ENCODE results near the gene VASN.

The VASN gene

DNA sequence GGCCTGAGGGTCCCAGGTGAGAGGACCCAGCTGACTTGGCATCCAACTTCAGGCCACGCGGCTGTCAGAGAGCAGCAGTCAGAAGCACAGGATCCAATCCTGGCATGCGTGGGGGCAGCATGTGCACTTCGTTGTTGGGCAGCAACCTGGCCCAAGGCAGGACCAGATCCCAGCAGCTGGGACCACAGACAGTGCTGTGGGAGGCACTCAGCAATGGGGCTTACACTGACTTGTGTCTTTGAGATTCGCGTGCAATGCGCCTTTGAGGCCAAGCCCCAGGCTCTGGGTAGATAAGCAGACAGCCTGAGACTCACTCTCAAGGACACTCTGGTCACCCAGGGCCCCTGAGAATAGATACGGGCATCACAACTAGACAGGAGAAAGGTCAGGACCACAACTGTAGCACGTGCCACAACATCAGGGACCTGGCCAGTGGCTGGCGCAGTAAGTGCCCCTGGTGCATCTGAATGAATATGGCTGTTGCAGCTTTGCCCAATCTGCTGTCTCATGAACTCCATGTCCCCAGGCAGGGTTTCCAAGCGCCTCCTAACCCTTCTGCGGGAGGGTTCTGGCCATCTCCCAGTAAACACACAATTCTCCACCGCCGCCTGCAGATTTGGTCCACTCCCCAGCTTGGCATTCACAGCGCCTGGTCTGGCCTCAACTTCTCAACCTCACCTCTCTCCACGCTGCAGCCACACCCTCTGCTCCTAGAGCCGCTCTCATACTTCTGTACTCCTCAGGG, 23.7 kb upstream of the VASN start:
- in situ Hi-C loops (cut with MboI; ENCODE audit: low pct_unique_long_range_greater_than_20kb, low sequenced_read_pairs, unreplicated experiment), result no loop called here
- DNase-seq (ENCODE audit: low spot score), result no peak
- TF ChIP-seq, protein P1, sequence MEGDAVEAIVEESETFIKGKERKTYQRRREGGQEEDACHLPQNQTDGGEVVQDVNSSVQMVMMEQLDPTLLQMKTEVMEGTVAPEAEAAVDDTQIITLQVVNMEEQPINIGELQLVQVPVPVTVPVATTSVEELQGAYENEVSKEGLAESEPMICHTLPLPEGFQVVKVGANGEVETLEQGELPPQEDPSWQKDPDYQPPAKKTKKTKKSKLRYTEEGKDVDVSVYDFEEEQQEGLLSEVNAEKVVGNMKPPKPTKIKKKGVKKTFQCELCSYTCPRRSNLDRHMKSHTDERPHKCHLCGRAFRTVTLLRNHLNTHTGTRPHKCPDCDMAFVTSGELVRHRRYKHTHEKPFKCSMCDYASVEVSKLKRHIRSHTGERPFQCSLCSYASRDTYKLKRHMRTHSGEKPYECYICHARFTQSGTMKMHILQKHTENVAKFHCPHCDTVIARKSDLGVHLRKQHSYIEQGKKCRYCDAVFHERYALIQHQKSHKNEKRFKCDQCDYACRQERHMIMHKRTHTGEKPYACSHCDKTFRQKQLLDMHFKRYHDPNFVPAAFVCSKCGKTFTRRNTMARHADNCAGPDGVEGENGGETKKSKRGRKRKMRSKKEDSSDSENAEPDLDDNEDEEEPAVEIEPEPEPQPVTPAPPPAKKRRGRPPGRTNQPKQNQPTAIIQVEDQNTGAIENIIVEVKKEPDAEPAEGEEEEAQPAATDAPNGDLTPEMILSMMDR (IDR thresholded peaks at IDR 0.05; ENCODE audit: extremely low read depth, insufficient read depth, missing control alignments), result no peak

DNA sequence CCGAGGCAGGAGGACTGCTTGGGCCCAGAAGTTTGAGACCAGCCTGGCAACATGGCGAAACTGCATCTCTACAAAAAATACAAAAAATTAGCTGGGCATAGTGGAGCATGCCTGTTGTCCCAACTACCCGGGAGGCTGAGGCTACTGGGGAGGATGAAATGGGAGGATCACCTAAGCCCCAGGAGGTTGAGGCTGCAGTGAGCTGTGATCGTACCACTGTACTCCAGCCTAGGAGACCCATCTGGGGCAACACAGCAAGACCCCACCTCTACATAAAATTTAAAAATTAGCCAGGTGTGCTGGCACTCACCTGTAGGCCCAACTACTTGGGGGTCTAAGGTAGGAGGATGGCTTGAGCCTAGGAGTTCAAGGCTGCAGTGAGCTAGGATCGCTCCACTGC, 22.3 kb upstream of the VASN start:
- in situ Hi-C loops (cut with MboI; ENCODE audit: low pct_unique_long_range_greater_than_20kb, low sequenced_read_pairs, unreplicated experiment), result no loop called here
- DNase-seq (ENCODE audit: low spot score), result no peak
- TF ChIP-seq, protein P1 (IDR thresholded peaks at IDR 0.05; ENCODE audit: extremely low read depth, insufficient read depth, missing control alignments), result no peak

DNA sequence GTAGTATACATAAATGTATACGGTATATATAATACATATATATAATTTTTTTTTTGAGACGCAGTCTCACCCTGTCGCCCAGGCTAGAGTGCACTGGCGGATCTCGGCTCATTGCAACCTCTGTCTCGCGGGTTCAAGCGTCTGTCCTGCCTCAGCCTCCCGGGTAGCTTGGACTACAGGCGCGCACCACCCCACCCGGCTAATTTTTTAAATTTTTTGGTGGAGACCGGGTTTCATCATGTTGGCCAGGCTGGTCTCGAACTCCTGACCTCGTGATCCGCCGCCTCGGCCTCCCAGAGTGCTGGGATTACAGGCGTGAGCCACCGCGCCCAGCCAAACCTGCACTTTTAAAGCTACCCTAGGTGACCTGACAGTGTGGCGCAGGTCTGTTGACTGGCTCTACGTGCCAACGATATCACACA, 21.3 kb upstream of the VASN start:
- no peak for DNase-seq (ENCODE audit: low spot score)
- TF ChIP-seq, protein P1 (IDR thresholded peaks at IDR 0.05; ENCODE audit: extremely low read depth, insufficient read depth, missing control alignments), result no peak
- in situ Hi-C loops (cut with MboI; ENCODE audit: low pct_unique_long_range_greater_than_20kb, low sequenced_read_pairs, unreplicated experiment), result no loop called here

DNA sequence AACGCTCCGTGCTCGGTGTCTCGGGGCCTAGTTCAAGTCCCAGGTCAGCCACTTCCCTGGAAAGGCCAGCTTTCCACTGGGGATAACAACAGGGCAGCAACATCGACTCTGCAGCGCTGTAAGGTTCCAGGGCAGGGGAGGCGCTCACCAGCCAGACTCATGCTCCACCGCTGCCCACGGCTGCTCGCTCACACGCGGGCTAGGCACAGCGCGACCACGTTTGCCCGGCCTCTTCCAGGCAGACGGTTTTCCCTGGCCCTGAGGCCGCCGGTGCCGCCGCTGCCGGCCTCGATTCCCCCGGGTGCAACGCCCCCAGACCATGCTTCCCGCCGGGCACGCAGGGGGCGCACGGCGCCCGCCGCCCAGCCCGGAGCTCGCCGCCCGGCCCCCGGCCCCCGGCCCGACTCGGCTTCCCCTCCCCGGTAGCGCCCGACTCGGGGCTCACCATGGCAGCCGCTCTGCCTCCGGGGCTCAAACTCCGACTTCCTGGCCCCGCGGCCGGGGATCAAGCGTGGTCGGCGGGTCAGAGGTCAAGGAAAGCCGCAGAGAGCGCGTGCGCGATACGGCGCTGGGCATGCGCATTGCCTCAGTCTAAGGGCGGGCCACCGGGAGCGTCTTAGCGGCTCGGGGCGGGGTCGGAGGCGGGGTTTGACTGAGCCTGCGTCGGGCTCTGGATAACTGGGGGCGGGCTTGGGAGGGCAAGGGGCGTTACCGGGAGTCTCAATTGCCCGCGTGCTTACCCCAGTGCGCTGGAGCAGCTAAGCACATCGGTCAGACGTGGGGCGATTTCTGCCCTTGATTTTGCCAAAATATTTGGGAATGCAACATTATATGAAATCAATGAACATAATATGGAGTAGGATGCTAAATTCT, 20.6 kb upstream of the VASN start, which contains the start of gene PAM16:
Gene PAM16 (minus strand): TSS at position 535 of the 873 bp plus-strand sequence. CDS start 87 bp downstream, at position 448.
- DNase-seq (ENCODE audit: low spot score), result peak; percentile 99
- TF ChIP-seq, protein P1 (IDR thresholded peaks at IDR 0.05; ENCODE audit: extremely low read depth, insufficient read depth, missing control alignments), result no peak
- in situ Hi-C loops (cut with MboI; ENCODE audit: low pct_unique_long_range_greater_than_20kb, low sequenced_read_pairs, unreplicated experiment), result no loop called here

DNA sequence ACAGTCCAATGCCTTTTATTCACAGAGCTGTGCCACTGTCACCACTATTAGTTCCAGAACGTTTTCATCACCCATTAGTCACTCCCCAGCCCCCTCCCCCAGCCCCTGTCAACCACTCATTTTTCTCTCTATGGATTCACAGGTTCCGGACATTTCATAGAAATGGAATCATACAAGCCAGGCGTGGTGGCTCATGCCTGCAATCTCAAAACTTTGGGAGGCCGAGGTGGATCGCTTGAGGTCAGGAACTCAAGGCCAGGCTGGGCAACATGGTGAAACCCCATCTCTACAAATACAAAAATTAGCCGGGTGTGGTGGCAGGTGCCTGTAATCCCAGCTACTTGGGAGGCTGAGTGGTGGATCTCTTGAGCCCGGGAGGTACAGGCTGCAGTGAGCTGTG, 19.8 kb upstream of the VASN start:
- TF ChIP-seq, protein P1 (IDR thresholded peaks at IDR 0.05; ENCODE audit: extremely low read depth, insufficient read depth, missing control alignments), result no peak
- in situ Hi-C loops (cut with MboI; ENCODE audit: low pct_unique_long_range_greater_than_20kb, low sequenced_read_pairs, unreplicated experiment), result no loop called here
- DNase-seq (ENCODE audit: low spot score), result no peak

DNA sequence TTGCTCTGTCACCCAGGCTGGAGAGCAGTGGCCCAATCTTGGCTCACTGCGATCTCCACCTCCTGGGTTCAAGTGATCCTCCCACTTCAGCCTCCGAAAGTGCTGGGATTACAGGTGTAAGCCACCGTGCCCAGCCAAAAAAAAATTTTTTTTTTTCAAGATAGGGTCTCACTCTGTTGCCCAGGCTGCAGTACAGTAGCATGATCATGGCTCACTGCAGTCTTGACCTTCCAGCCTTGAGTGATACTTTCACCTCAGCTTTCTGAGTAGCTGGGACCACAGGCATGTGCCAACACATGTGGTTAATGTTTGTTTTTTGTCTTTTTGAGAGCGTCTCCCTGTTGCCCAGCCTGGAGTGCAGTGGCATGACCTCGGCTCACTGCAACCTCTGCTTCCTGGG, 18.8 kb upstream of the VASN start:
- in situ Hi-C loops (cut with MboI; ENCODE audit: low pct_unique_long_range_greater_than_20kb, low sequenced_read_pairs, unreplicated experiment), result no loop called here

More for the DNA sequence above, 18.8 kb upstream of the VASN start:
- TF ChIP-seq, protein P1 (IDR thresholded peaks at IDR 0.05; ENCODE audit: extremely low read depth, insufficient read depth, missing control alignments), result no peak
- no peak for DNase-seq (ENCODE audit: low spot score)
